Mucosa of stomach (tissue), 1 donor: ENCODE measurements around the gene LNP1.

Source experiments
- H3K27me3 ChIP-seq: one replicate; pipeline ENCODE4 v1.7.0; 2013; ENCODE audit warnings: mild to moderate bottlenecking, low read length; ENCODE audit not compliant: control insufficient read depth, insufficient read depth
- H3K36me3 ChIP-seq: one replicate; pipeline ENCODE4 v1.7.0; 2013; ENCODE audit warnings: low read length; ENCODE audit not compliant: control insufficient read depth, insufficient read depth
- H3K4me1 ChIP-seq: one replicate; pipeline ENCODE4 v1.7.0; 2013; ENCODE audit warnings: mild to moderate bottlenecking, low read length; ENCODE audit not compliant: control insufficient read depth, insufficient read depth
- H3K4me3 ChIP-seq: one replicate; pipeline ENCODE4 v1.7.0; 2013; ENCODE audit warnings: low read length
- H3K9ac ChIP-seq: one replicate; pipeline ENCODE4 v1.7.0; 2013; ENCODE audit warnings: mild to moderate bottlenecking, low read length, moderate library complexity
- H3K9me3 ChIP-seq: one replicate; pipeline ENCODE4 v1.7.0; 2013; ENCODE audit warnings: mild to moderate bottlenecking, low read length, moderate library complexity; ENCODE audit not compliant: control insufficient read depth
- donor health status: Pancreatic carcinoma.

LNP1 gene

DNA sequence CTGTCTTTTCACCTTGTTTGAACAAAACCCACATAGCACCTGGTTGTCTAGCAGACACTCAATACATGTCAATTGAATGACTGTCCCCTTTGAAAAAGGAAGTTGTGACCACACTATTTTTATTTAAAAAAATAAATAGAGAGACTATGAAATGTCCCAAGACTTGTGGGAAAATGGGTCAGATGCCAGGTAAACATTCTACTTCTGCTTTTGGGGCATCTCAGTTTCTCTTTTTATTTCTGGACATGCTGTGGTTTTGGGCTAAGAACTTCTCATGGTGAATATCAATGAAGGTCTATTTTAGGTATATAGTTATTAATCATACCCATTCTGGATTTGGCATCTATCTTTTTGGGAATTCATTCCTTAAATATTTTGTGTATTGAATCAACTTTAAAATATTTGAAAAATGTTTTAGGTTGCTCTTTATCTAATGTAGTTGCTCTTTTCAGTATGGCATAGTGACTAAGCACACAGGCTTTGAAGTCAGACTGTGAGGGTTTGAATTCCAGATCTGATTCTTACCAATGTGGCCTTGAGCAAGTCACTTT lies 95.4 kb downstream of the LNP1 start:
- Histone ChIP-seq H3K27me3 (no peaks in the 10 kb centered on the region), H3K9me3 (no peaks in the 10 kb centered on the region), H3K4me3 (no peak overlapping the region), H3K36me3 (no peaks in the 10 kb centered on the region), H3K9ac (no peak overlapping the region), H3K4me1 (no peaks in the 10 kb centered on the region)

DNA sequence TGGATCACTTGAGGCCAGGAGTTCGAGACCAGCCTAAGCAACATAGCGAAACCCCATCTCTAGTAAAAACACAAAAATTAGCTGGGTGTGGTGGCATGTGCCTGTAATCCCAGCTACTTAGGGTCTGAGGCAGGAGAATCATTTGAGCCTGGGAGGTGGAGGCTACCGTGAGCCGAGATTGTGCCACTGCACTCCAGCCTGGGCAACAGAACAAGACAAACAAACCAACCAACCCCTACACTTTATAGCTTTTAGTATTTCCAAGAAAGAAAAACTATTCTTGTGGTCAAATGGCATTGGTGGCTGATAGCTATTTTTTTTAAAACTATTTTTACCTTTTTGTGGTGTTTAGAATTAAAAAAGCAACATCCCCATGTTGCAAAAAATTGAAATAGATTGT lies 98.3 kb downstream of the LNP1 start:
- Histone ChIP-seq H3K4me3 (no peak overlapping the region), H3K9ac (no peak overlapping the region), H3K36me3 (no peaks in the 10 kb centered on the region), H3K9me3 (no peaks in the 10 kb centered on the region), H3K27me3 (no peaks in the 10 kb centered on the region), H3K4me1 (no peaks in the 10 kb centered on the region)

DNA sequence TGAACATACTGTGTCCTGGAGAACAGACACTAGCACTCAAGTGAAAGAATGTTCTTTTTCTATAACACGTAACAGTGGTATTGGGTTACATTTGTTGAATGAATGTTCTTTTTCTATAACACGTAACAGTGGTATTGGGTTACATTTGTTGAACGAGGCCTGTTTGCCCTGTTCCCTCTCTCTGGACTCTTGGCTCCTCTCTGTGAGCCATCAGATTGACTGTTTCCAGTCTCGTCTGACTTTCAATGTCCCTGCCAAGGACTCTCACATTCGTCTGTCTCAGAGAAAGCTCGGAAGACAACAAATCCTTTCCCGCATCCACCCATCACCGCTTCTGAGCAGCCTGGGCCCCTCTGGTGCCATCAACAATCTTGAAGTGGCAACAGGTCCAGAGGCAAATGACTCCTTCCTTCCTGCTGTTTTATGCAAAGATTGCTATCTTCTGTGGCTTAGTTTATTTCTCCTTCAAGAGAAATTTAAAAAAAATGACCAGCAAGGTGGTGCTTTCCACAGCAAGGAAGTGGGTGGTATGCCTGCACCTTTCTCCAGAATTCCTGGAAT lies 99.1 kb downstream of the LNP1 start:
- Histone ChIP-seq H3K9me3 (no peaks in the 10 kb centered on the region), H3K9ac (no peak overlapping the region), H3K27me3 (no peaks in the 10 kb centered on the region), H3K4me1 (no peaks in the 10 kb centered on the region), H3K4me3 (no peak overlapping the region), H3K36me3 (no peaks in the 10 kb centered on the region)

DNA sequence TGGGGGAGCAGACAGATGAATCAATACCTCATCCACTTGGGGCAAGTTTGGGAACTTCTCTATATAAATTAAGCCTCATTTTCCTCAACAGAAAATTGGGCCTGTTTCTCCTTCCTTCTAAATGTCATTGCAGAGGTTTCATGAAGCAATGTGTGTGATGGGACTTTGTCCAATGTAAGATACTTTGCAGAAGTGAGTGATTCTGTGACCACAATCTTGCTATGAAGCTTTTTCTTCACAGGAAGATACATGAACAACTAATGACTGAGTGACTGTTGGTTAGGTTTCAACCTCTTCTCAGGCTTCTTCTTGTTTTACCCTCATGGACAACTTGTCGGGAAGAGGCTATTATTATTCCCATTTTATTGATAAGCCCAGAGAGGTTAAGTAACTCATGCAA lies 102.1 kb downstream of the LNP1 start:
- H3K4me3 ChIP-seq, result no peak overlapping the region
- H3K27me3 ChIP-seq, result no peaks in the 10 kb centered on the region
- H3K36me3 ChIP-seq, result no peaks in the 10 kb centered on the region
- H3K9ac ChIP-seq, result no peak overlapping the region
- H3K9me3 ChIP-seq, result no peaks in the 10 kb centered on the region
- no peaks in the 10 kb centered on the region for H3K4me1 ChIP-seq
